ENCODE results near the gene CKAP2.
A peak's percentile ranks its signal among the peaks of the same experiment; 100 is the strongest.

CKAP2 gene

GRCh38 chr13:52447354-52447753 is 7.9 kb upstream of the CKAP2 start:
- no peak for DNase-seq (ENCODE audit: extremely low read depth, low read depth)
- no peak overlapping the region for H3K4me3 ChIP-seq (replicated peaks; ENCODE audit: low read depth, low read length)
- TF ChIP-seq, protein P1, sequence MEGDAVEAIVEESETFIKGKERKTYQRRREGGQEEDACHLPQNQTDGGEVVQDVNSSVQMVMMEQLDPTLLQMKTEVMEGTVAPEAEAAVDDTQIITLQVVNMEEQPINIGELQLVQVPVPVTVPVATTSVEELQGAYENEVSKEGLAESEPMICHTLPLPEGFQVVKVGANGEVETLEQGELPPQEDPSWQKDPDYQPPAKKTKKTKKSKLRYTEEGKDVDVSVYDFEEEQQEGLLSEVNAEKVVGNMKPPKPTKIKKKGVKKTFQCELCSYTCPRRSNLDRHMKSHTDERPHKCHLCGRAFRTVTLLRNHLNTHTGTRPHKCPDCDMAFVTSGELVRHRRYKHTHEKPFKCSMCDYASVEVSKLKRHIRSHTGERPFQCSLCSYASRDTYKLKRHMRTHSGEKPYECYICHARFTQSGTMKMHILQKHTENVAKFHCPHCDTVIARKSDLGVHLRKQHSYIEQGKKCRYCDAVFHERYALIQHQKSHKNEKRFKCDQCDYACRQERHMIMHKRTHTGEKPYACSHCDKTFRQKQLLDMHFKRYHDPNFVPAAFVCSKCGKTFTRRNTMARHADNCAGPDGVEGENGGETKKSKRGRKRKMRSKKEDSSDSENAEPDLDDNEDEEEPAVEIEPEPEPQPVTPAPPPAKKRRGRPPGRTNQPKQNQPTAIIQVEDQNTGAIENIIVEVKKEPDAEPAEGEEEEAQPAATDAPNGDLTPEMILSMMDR (IDR thresholded peaks at IDR 0.05; ENCODE audit: low read depth, low read length, missing control alignments): no peak

DNA sequence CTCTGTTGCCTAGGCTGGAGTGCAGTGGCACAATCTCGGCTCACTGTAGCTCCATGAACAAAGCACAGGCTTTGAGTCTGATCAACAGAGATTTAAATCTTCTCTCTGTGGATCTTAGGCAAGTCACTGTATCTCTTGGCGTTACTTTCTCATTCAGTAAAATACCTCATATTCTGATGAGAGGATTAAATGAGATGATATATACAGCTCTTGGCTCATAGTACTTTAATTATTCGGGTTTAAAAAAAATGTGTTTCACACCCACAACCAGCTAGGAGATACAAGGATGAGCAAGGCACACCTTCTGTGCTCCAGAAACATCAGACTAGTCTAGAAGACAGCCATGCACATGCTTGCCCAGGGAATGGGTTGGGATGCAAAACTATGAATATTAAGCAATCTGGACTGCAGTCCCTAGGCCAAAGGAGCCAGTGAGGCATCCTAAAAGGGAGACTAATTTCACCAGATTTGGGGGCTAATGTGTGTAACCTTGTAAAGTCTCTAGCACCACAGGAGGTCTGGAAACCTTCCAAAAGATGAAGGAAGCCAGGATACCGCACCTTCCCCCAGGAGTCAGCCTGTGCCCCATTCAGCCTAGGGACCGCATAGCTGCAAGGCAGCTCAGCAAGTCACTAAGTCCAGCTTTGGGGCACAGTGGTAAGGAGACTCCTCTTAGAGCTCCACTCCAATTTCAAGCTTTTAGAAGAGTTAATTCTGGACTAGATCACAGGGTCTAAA is 7.3 kb upstream of the CKAP2 start:
- peak overlapping the region; percentile 5; the same call in 1 of the 2 replicates for H3K4me3 ChIP-seq (replicated peaks; ENCODE audit: low read depth, low read length)
- DNase-seq (ENCODE audit: extremely low read depth, low read depth): no peak
- TF ChIP-seq, protein P1 (IDR thresholded peaks at IDR 0.05; ENCODE audit: low read depth, low read length, missing control alignments): no peak

DNA sequence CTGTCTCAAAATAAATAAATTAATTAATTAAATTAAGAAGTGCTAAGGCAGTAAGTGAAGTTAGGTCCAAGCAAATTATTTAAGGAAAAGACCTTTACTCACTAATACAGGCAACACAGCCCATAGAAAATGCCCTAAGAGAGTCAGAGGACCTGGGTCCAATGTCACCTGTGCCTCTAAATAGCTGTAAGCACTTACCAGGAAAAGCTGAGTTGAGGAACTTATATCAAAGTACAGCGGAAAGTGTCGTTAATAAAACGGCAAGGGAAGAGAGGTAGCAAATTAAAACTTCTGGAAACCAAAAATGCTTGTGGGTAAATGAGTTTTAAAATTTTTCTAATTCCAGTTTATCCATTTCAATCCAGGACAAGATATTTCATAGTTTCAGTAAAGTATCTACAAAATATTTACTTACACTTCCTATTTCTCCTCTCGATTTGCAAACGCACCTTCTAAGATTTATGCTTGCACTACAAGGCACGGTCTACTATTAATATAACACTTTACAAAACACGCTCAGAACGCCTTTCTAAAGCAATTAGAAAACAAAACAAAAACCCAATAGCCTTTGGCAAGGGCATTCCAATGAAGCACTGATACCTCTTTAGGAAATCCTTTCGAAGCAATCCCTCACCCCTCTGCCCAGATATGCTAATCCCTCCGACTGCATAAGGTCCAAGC is 5.8 kb upstream of the CKAP2 start:
- TF ChIP-seq, protein P1 (IDR thresholded peaks at IDR 0.05; ENCODE audit: low read depth, low read length, missing control alignments): no peak
- H3K4me3 ChIP-seq (replicated peaks; ENCODE audit: low read depth, low read length): peak overlapping the region; percentile 57
- no peak for DNase-seq (ENCODE audit: extremely low read depth, low read depth)

DNA sequence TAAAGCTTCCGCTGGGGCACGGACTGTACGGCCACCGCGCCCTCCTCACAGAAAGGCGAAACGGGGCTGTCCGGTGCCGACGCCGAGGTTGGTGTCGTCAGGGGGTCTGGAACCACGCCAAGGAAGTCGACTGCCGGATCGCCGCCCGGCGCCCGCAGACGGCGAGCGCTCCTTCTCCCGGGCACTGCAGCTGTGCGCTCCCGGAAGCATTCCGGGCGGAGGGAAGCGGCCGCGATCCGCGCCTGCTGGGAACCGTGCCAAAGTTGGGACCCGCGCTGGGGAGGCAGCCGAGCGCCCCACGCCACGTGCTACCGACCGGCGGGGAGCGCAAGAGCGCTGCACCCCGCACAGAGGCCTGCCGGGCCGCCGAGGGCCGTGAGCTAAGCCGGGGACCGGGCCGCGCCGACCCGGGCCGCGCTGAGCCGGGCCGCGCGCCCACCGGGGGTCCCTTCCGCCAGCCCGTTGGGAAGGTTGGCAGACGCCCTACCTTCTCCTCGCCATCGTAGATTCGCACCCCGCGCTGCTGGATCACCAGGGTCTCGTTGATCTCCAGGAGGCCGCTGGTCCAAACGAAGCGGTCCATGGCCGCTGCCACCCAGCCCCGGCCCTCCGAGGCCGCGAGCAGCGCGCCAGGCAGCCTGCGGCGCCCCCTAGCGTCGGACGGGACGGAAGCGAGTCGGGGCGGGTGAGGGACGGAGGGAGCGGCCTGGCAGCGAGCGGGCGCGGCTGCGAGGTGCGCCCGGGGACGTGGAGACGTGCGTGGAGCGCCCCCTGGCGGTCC is 5.1 kb upstream of the CKAP2 start, which contains the start of gene VPS36:
VPS36 (minus strand) TSS at position 623 of the 781 bp plus-strand sequence; CDS start at position 583, 40 bp downstream.
- peak within 1 kb of the TSS; percentile 57 for H3K4me3 ChIP-seq (replicated peaks; ENCODE audit: low read depth, low read length)
- TF ChIP-seq, protein P1 (IDR thresholded peaks at IDR 0.05; ENCODE audit: low read depth, low read length, missing control alignments): peak; percentile 97

DNA sequence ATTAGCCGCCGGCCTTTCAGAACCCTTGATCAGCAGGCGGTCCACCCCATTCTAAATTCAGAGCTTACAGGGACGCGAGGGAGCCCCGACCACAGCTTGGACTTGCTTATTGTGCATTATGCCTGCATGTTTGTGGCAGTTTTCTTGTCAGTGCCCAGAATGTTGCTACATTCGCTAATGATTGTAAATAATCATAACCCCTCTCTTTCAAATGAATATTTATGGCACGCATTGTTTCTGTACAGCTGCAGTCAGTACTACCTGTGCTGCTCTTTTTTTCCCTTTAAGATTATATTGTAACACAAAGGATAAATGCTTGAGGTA is 4.5 kb upstream of the CKAP2 start:
- TF ChIP-seq, protein P1 (IDR thresholded peaks at IDR 0.05; ENCODE audit: low read depth, low read length, missing control alignments): no peak
- H3K4me3 ChIP-seq (replicated peaks; ENCODE audit: low read depth, low read length): no peak overlapping the region; the same call in 1 of the 2 replicates
- no peak for DNase-seq (ENCODE audit: extremely low read depth, low read depth)

More for the DNA sequence above, 5.1 kb upstream of the CKAP2 start, which contains the start of gene VPS36:
- peak; percentile 66 for DNase-seq (ENCODE audit: extremely low read depth, low read depth)

DNA sequence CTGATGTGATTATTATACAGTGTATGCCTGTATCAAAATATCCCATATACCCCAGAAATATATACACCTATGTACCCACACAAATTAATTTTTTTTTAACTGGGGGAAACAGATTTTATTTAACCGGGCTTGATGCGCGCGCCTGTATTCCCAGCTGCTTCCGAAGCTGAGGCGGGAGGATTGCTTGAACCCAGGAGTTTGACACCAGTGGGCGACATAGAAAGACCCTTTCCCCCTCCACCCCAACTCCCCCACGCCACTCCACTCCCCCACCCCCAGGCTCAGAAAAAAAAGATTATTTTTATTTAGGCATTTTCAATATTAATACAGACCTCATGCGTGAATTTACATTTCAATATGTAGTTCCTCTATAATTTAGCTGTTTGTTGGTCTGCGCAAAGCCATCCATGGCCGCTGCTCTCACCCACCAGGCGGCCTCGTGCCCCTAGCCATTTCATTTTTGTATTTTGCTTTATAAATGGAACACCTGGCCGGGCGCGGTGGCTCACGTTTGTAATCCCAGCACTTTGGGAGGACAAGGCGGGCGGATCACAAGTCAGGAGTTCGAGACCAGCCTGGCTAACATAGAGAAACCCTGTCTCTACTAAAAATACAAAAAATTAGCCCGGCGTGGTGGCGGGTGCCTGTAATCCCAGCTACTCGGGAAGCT is 4.0 kb upstream of the CKAP2 start:
- H3K4me3 ChIP-seq (replicated peaks; ENCODE audit: low read depth, low read length): no peak overlapping the region
- TF ChIP-seq, protein P1 (IDR thresholded peaks at IDR 0.05; ENCODE audit: low read depth, low read length, missing control alignments): no peak
- DNase-seq (ENCODE audit: extremely low read depth, low read depth): no peak

All from HFF-Myc (cell line).